Testis (tissue), 2 donors: Measurements from ENCODE around the gene EPB41L2.

Experiments
- POLR2A ChIP-seq: fragments of 450-650 bp; IDR thresholded peaks from one replicate; pipeline ENCODE4 v1.6.1; 2017; ENCODE audit warnings: antibody characterized with exemption, mild to moderate bottlenecking, moderate library complexity
- TF ChIP-seq, protein P1 (sequence below), 3 experiments: fragments of 450-650 bp in 2 of 3; fragments of 200-600 bp in 1 of 3; sonication (generic) in 1 of 3; IDR thresholded peaks; one replicate each; pipeline ENCODE4 v1.5.1; 2016 to 2019; ENCODE audit warnings: antibody characterized with exemption in 3 of 3, mild to moderate bottlenecking in 2 of 3, moderate library complexity in 1 of 3

GRCh38 chr6:130982135-130982534 is 80.9 kb downstream of the EPB41L2 start:
- TF ChIP-seq POLR2A: no peak
- TF ChIP-seq, protein P1, sequence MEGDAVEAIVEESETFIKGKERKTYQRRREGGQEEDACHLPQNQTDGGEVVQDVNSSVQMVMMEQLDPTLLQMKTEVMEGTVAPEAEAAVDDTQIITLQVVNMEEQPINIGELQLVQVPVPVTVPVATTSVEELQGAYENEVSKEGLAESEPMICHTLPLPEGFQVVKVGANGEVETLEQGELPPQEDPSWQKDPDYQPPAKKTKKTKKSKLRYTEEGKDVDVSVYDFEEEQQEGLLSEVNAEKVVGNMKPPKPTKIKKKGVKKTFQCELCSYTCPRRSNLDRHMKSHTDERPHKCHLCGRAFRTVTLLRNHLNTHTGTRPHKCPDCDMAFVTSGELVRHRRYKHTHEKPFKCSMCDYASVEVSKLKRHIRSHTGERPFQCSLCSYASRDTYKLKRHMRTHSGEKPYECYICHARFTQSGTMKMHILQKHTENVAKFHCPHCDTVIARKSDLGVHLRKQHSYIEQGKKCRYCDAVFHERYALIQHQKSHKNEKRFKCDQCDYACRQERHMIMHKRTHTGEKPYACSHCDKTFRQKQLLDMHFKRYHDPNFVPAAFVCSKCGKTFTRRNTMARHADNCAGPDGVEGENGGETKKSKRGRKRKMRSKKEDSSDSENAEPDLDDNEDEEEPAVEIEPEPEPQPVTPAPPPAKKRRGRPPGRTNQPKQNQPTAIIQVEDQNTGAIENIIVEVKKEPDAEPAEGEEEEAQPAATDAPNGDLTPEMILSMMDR (IDR thresholded peaks at IDR 0.05): no peak
